Lower lobe of right lung (tissue), 2 donors: ENCODE data around the gene NINL. TPM values are rescaled to one million over a fixed set of nuclear protein-coding genes. Genes with fewer than 3 reads are reported as not detected.

Source experiments
- ATAC-seq, 2 donors: fragments of 200-7000 bp; cut with Tn5 transposase; one replicate each; pipeline ENCODE4 v1.9.1; 2020 to 2022; ENCODE audit warnings: mild to moderate bottlenecking in 2 of 2, moderate library complexity in 2 of 2
- DNase-seq: peaks from one replicate; pipeline ENCODE4 v3.0.0-alpha.2; 2020
- H3K27ac ChIP-seq: fragments of 200-600 bp; one replicate; pipeline ENCODE4 v1.8.0; 2022
- H3K27me3 ChIP-seq: fragments of 200-600 bp; one replicate; pipeline ENCODE4 v1.8.0; 2022; ENCODE audit warnings: low read depth
- H3K36me3 ChIP-seq: fragments of 200-600 bp; one replicate; pipeline ENCODE4 v1.8.0; 2022; ENCODE audit warnings: mild to moderate bottlenecking
- H3K4me1 ChIP-seq: fragments of 200-600 bp; one replicate; pipeline ENCODE4 v1.8.0; 2022
- H3K4me3 ChIP-seq: fragments of 200-600 bp; one replicate; pipeline ENCODE4 v1.8.0; 2022; ENCODE audit warnings: mild to moderate bottlenecking
- H3K9me3 ChIP-seq: fragments of 200-600 bp; one replicate; pipeline ENCODE4 v1.8.0; 2022
- intact Hi-C: fragments of 100-400 bp; cut with DNase I; formaldehyde crosslinking; loops from one replicate; pipeline ENCODE4 v1.11.0; 2022
- total RNA-seq: library from RNA; stranded (reverse); fragmentation: NEBNext Ultra II Directional; extraction: Animal tissue kit (Norgen Biotek cat#: 25700); gene quantifications from one replicate; pipeline ENCODE4 v1.2.1, GENCODE V29; 2021
- TF ChIP-seq, protein P1 (sequence below): fragments of 200-600 bp; IDR thresholded peaks from one replicate; pipeline ENCODE4 v1.8.0; 2022; ENCODE audit warnings: antibody characterized with exemption, mild to moderate bottlenecking
- donor health status: DM: no; HTN: yes; CAD: no; lungs with severe emphysema.

Gene NINL
- total RNA-seq, 1 donor from 2014 or later, result 10.7 TPM

DNA sequence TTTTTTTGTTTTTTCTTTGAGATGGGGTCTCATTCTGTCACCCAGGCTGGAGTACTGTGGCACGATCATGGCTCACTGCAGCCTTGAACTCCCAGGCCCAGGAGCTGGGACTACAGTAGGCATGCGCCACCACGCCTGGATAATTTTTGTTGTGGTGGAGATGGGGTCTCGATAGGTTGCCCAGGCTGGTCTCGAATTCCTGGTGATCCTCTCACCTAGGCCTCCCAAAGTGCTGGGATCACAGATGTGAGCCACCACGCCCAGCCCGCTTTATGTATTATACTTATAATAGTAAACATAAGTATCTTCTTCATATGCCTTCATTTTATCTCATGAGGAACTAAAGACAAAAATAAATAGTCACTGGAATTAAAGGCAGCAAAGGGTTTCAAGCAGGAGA is 114.3 kb downstream of the NINL start:
- intact Hi-C loops, result no loop called here
- Histone ChIP-seq H3K27me3 (no peaks in the 10 kb centered on the region), H3K4me1 (no peaks in the 10 kb centered on the region), H3K27ac (no peak overlapping the region), H3K4me3 (no peak overlapping the region), H3K9me3 (no peaks in the 10 kb centered on the region), H3K36me3 (peaks cover 24% of the 10 kb centered on the region)
- TF ChIP-seq, protein P1, sequence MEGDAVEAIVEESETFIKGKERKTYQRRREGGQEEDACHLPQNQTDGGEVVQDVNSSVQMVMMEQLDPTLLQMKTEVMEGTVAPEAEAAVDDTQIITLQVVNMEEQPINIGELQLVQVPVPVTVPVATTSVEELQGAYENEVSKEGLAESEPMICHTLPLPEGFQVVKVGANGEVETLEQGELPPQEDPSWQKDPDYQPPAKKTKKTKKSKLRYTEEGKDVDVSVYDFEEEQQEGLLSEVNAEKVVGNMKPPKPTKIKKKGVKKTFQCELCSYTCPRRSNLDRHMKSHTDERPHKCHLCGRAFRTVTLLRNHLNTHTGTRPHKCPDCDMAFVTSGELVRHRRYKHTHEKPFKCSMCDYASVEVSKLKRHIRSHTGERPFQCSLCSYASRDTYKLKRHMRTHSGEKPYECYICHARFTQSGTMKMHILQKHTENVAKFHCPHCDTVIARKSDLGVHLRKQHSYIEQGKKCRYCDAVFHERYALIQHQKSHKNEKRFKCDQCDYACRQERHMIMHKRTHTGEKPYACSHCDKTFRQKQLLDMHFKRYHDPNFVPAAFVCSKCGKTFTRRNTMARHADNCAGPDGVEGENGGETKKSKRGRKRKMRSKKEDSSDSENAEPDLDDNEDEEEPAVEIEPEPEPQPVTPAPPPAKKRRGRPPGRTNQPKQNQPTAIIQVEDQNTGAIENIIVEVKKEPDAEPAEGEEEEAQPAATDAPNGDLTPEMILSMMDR, result no peak
- ATAC-seq, result no peak
- DNase-seq, result no peak

DNA sequence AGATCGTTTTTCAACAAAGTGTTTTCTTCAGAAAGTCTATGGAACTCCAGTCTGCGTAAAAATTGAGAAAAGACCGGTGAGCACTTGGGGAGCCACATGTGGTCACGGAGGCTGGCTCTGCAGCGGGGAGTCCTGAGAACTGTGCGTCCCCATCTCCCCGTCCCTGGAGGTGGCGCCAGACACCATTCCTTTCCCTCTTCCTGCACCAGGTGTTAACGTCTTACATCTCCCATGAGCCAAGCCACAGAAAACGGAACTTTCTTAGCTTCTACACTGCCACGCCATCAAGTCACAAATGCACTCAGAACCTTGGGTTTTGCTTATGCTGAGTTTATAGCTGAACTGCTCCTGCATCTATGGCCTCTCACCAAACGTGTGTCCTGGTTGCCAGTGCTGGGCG is 115.3 kb downstream of the NINL start:
- no peaks in the 10 kb centered on the region for H3K27me3 ChIP-seq
- TF ChIP-seq, protein P1, result no peak
- DNase-seq (no peak), ATAC-seq (no peak)
- H3K4me3 ChIP-seq, result no peak overlapping the region
- H3K27ac ChIP-seq, result no peak overlapping the region
- no peaks in the 10 kb centered on the region for H3K9me3 ChIP-seq
- peaks cover 30% of the 10 kb centered on the region for H3K36me3 ChIP-seq
- H3K4me1 ChIP-seq, result no peaks in the 10 kb centered on the region
- intact Hi-C loops, result no loop called here

DNA sequence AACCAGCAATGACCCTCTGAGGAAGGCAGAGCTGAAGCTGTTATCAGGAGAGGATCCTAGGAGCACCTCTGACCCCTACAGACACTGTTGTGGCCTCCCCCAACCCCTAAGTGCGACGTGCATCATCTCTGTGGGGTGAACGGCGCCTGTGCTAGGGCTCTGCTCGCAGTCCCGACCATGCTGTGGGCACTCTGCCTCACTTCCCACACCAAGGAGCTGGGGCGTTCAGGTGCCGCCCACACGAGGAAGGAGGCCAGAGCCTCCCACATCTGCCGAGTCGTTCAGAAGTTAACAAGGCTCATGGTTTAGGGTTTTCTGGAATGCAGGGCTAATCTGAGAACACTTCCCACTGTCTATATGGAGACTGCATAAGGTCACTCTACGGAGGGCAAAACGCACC is 115.8 kb downstream of the NINL start:
- peaks cover 30% of the 10 kb centered on the region for H3K36me3 ChIP-seq
- intact Hi-C loops, result no loop called here

DNA sequence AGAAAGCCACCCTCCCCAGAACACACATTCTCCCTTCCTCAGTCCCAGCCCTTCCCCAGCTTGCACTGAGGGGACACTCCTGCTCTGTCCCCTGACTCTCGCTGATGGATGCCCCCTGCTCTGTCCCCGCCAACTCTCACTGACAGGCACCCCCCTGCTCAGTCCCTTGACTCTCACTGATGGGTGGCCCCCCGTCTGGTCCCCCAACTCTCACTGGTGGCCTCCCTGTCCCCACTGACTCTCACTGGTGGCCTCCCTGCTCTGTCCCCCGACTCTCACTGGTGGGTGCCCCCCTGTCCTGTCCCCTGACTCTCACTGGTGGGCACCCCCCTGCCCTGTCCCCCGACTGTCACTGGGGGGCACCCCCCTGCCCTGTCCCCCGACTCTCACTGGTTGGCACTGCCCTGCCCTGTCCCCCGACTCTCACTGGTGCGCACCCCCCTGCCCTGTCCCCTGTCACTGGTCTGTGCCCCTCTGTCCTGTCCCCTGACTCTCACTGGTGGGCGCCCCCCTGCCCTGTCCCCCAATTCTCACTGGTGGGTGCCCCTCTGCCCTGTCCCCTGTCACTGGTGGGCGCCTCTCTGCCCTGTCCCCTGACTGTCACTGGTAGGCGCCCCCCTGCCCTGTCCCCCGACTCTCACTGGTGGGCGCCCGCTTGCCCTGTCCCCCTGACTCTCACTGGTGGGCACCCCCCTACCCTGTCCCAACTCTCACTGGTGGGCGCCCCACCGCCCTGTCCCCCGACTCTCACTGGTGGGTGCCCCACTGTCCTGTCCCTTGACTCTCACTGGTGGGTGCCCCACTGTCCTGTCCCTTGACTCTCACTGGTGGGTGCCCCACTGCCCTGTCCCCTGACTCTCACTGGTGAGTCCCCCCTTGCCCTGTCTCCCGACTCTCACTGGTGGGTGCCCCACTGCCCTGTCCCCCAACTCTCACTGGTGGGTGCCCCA is 116.9 kb downstream of the NINL start:
- ATAC-seq (no peak), DNase-seq (no peak)
- peaks cover 22% of the 10 kb centered on the region for H3K36me3 ChIP-seq
- no peaks in the 10 kb centered on the region for H3K9me3 ChIP-seq
- intact Hi-C loops, result no loop called here
- TF ChIP-seq, protein P1, result no peak
- no peaks in the 10 kb centered on the region for H3K4me1 ChIP-seq
- no peak overlapping the region for H3K27ac ChIP-seq
- no peaks in the 10 kb centered on the region for H3K27me3 ChIP-seq
- H3K4me3 ChIP-seq, result no peak overlapping the region

More for the DNA sequence above, 115.8 kb downstream of the NINL start:
- Histone ChIP-seq H3K9me3 (no peaks in the 10 kb centered on the region), H3K27ac (no peak overlapping the region), H3K4me3 (no peak overlapping the region), H3K27me3 (no peaks in the 10 kb centered on the region), H3K4me1 (no peaks in the 10 kb centered on the region)
- ATAC-seq, result no peak
- TF ChIP-seq, protein P1, result no peak
- no peak for DNase-seq

DNA sequence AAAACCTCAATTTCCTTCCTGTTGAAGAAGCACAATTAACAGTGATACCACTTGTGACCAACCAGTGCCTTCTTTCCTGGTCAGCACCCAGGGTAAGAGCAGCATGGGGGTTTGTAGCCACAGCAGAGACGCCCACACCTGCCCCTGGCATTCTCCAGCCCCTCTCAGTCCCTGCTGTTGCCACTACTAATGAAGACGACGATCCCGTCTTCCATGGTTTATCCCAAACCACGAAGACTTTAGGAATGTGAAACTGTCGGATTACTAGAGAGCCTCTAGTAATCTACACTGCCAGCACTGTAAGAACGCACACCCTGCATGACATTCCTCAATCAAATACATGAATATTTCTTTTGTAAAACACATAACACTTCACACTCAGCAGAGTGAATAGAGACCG is 117.9 kb downstream of the NINL start:
- no peak for ATAC-seq
- peaks cover 22% of the 10 kb centered on the region for H3K36me3 ChIP-seq
- no peaks in the 10 kb centered on the region for H3K4me1 ChIP-seq
- H3K27me3 ChIP-seq, result no peaks in the 10 kb centered on the region
- DNase-seq, result no peak
- intact Hi-C loops, result no loop called here
- TF ChIP-seq, protein P1, result no peak
- no peaks in the 10 kb centered on the region for H3K9me3 ChIP-seq
- H3K4me3 ChIP-seq, result no peak overlapping the region
- no peak overlapping the region for H3K27ac ChIP-seq
